Measurements from ENCODE around the gene SORCS3.

DNA sequence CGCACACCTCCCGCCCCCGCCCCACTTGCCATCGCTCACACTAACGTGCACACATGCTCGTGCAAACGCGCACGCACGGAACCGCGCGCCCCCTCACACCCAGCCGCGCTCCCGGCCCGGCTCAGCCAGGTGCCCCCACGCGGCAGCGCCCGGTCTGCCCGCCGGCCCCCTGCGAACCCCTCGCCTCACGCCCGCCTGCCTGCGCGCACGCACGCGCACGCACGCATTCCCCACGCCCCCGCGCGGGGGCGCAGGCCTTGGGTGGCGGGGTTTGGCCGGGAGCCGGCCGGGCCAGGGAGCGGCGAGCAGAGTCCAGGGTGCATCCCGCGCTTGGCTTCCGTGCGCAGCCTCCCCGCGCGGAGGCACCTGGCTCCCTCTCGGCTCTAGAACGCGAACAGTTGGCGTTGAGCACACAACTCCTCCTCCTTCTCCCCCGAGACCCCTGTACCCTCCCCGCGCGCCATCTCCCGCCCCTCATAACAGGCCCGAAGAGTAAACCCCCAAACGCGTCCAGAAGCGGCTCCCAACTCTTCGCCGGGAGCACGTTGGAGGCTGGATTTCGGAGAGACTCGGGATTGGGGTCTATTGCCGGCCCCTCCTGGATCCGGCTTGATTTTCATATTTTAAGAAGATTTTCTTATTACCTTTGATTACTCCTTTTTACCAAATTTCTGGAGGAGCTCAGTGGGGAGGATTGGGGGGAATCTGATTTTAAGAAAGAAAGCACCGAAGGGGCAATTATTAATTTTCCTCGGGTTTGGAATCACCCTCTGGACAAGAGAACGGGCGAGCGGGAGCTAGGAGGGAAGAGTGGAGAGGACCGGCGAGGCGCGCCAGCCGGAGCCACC is 527 bp upstream of the SORCS3 start:
- TF ChIP-seq, protein P1, sequence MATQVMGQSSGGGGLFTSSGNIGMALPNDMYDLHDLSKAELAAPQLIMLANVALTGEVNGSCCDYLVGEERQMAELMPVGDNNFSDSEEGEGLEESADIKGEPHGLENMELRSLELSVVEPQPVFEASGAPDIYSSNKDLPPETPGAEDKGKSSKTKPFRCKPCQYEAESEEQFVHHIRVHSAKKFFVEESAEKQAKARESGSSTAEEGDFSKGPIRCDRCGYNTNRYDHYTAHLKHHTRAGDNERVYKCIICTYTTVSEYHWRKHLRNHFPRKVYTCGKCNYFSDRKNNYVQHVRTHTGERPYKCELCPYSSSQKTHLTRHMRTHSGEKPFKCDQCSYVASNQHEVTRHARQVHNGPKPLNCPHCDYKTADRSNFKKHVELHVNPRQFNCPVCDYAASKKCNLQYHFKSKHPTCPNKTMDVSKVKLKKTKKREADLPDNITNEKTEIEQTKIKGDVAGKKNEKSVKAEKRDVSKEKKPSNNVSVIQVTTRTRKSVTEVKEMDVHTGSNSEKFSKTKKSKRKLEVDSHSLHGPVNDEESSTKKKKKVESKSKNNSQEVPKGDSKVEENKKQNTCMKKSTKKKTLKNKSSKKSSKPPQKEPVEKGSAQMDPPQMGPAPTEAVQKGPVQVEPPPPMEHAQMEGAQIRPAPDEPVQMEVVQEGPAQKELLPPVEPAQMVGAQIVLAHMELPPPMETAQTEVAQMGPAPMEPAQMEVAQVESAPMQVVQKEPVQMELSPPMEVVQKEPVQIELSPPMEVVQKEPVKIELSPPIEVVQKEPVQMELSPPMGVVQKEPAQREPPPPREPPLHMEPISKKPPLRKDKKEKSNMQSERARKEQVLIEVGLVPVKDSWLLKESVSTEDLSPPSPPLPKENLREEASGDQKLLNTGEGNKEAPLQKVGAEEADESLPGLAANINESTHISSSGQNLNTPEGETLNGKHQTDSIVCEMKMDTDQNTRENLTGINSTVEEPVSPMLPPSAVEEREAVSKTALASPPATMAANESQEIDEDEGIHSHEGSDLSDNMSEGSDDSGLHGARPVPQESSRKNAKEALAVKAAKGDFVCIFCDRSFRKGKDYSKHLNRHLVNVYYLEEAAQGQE (IDR thresholded peaks at IDR 0.05; ENCODE audit: insufficient read depth in 1 of 2, low read depth in 2 of 2, low read length in 1 of 2), result no peak
- TF ChIP-seq, protein P2, sequence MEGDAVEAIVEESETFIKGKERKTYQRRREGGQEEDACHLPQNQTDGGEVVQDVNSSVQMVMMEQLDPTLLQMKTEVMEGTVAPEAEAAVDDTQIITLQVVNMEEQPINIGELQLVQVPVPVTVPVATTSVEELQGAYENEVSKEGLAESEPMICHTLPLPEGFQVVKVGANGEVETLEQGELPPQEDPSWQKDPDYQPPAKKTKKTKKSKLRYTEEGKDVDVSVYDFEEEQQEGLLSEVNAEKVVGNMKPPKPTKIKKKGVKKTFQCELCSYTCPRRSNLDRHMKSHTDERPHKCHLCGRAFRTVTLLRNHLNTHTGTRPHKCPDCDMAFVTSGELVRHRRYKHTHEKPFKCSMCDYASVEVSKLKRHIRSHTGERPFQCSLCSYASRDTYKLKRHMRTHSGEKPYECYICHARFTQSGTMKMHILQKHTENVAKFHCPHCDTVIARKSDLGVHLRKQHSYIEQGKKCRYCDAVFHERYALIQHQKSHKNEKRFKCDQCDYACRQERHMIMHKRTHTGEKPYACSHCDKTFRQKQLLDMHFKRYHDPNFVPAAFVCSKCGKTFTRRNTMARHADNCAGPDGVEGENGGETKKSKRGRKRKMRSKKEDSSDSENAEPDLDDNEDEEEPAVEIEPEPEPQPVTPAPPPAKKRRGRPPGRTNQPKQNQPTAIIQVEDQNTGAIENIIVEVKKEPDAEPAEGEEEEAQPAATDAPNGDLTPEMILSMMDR (IDR thresholded peaks at IDR 0.05), result no peak
